ENCODE results near the gene SKAP2. TPM values are rescaled to one million over a fixed set of nuclear protein-coding genes. Genes with fewer than 3 reads are reported as not detected.

Gene SKAP2
- total RNA-seq, 4 donors from 2014 or later = 8.2 to 26.1 (median 11.8) TPM

- Histone ChIP-seq H3K4me3 (replicated peaks in 1 of 3) (no peak overlapping the region), H3K27ac (no peak overlapping the region), H3K4me1 (no peaks in the 10 kb centered on the region), H3K27me3 (no peaks in the 10 kb centered on the region), H3K9me3 (no peaks in the 10 kb centered on the region), H3K36me3 (no peaks in the 10 kb centered on the region)
- no peak for DNase-seq
- TF ChIP-seq POLR2A (IDR thresholded peaks at IDR 0.05) = no peak
- TF ChIP-seq, protein P1, sequence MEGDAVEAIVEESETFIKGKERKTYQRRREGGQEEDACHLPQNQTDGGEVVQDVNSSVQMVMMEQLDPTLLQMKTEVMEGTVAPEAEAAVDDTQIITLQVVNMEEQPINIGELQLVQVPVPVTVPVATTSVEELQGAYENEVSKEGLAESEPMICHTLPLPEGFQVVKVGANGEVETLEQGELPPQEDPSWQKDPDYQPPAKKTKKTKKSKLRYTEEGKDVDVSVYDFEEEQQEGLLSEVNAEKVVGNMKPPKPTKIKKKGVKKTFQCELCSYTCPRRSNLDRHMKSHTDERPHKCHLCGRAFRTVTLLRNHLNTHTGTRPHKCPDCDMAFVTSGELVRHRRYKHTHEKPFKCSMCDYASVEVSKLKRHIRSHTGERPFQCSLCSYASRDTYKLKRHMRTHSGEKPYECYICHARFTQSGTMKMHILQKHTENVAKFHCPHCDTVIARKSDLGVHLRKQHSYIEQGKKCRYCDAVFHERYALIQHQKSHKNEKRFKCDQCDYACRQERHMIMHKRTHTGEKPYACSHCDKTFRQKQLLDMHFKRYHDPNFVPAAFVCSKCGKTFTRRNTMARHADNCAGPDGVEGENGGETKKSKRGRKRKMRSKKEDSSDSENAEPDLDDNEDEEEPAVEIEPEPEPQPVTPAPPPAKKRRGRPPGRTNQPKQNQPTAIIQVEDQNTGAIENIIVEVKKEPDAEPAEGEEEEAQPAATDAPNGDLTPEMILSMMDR (IDR thresholded peaks at IDR 0.05) = no peak
- 89 to 94% methylated on average over 8 of the region's 8 CpGs for WGBS, 2 donors
- intact Hi-C loops (cut with DNase I) = no loop called here
Observed at GRCh38 chr7:26618898-26619297, 245.5 kb downstream of the SKAP2 start.

DNA sequence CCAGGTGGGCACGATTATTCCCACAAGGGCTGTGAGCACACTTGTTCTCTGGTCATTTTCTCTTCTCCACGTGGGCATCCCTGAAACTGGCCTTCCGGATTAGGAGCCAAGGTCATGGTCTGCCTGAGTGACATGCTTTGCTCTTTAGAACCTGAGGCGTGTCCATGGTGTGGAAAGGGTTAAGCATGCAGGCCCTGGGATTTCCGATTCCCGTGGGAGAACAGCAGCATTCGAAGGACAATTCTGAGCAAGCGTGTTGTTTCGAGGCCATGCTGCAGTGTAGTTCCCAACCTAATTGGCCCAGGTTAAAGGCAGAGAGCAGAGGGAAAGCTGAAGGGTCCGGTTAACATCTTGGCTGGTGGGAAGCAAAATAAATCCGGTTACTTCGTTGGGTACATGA lies 245.9 kb downstream of the SKAP2 start:
- Histone ChIP-seq H3K9me3 (no peaks in the 10 kb centered on the region), H3K4me3 (replicated peaks in 1 of 3) (no peak overlapping the region), H3K36me3 (no peaks in the 10 kb centered on the region), H3K27ac (no peak overlapping the region), H3K27me3 (no peaks in the 10 kb centered on the region), H3K4me1 (no peaks in the 10 kb centered on the region)
- WGBS, 2 donors = 66 to 68% methylated on average over 12 of the region's 12 CpGs
- DNase-seq = no peak
- intact Hi-C loops (cut with DNase I) = no loop called here
- TF ChIP-seq POLR2A (IDR thresholded peaks at IDR 0.05) = no peak
- TF ChIP-seq, protein P1 (IDR thresholded peaks at IDR 0.05) = no peak

Other genes with a start within 250 kb of the SKAP2 start
- gene HOXA1, start 231.4 kb upstream of the SKAP2 start, total RNA-seq = under 1 TPM in 2 of 4 donors, not detected in 2; 0.67 to 0.78 TPM
- gene HOXA2, start 238.1 kb upstream of the SKAP2 start, total RNA-seq = 1 to 10 TPM in 2 of 4 donors, under 1 TPM in 2; 0.73 to 2.7 (median 1.7) TPM

All from thyroid gland (tissue), 4 donors.